Measurements from ENCODE around the gene OSBPL5. TPM values are rescaled to one million over a fixed set of nuclear protein-coding genes. Genes with fewer than 3 reads are reported as not detected.

OSBPL5 gene
- total RNA-seq, 1 donor from 2014 or later: 31.4 TPM

GRCh38 chr11:3133261-3134217, 31.6 kb downstream of the OSBPL5 start:
- no peaks in the 10 kb centered on the region for H3K27me3 Mint-ChIP-seq (ENCODE audit: low read depth)
- no peak overlapping the region for H3K27ac Mint-ChIP-seq (ENCODE audit: unreplicated experiment)
- H3K9me3 Mint-ChIP-seq: no peaks in the 10 kb centered on the region

GRCh38 chr11:3132831-3133260, 32.3 kb downstream of the OSBPL5 start:
- H3K27me3 Mint-ChIP-seq (ENCODE audit: low read depth): no peaks in the 10 kb centered on the region
- peaks cover 17% of the 10 kb centered on the region for H3K4me1 Mint-ChIP-seq
- H3K9me3 Mint-ChIP-seq: no peaks in the 10 kb centered on the region
- no peak for DNase-seq (ENCODE audit: low read depth, low spot score)
- H3K27ac Mint-ChIP-seq (ENCODE audit: unreplicated experiment): no peak overlapping the region
- TF ChIP-seq CTCF (conservative IDR thresholded peaks at IDR 0.05): no peak
- H3K36me3 Mint-ChIP-seq (ENCODE audit: low read depth): peaks cover 2% of the 10 kb centered on the region
- H3K4me3 Mint-ChIP-seq: no peak overlapping the region

More at GRCh38 chr11:3133261-3134217, 31.6 kb downstream of the OSBPL5 start:
- DNase-seq (ENCODE audit: low read depth, low spot score): no peak
- TF ChIP-seq CTCF (conservative IDR thresholded peaks at IDR 0.05): no peak
- Mint-ChIP-seq H3K36me3 (ENCODE audit: low read depth) (peaks cover 2% of the 10 kb centered on the region), H3K4me3 (no peak overlapping the region), H3K4me1 (peaks cover 17% of the 10 kb centered on the region)

GRCh38 chr11:3132271-3132781, 32.8 kb downstream of the OSBPL5 start:
- no peak for DNase-seq (ENCODE audit: low read depth, low spot score)
- no peaks in the 10 kb centered on the region for H3K9me3 Mint-ChIP-seq
- peaks cover 2% of the 10 kb centered on the region for H3K36me3 Mint-ChIP-seq (ENCODE audit: low read depth)
- no peaks in the 10 kb centered on the region for H3K27me3 Mint-ChIP-seq (ENCODE audit: low read depth)
- TF ChIP-seq CTCF (conservative IDR thresholded peaks at IDR 0.05): no peak
- H3K4me1 Mint-ChIP-seq: peaks cover 17% of the 10 kb centered on the region
- no peak overlapping the region for H3K4me3 Mint-ChIP-seq
- H3K27ac Mint-ChIP-seq (ENCODE audit: unreplicated experiment): no peak overlapping the region

- no peak overlapping the region for H3K4me3 Mint-ChIP-seq
- TF ChIP-seq CTCF (conservative IDR thresholded peaks at IDR 0.05): no peak
- DNase-seq (ENCODE audit: low read depth, low spot score): no peak
- H3K9me3 Mint-ChIP-seq: no peaks in the 10 kb centered on the region
- H3K27ac Mint-ChIP-seq (ENCODE audit: unreplicated experiment): no peak overlapping the region
- H3K4me1 Mint-ChIP-seq: peaks cover 11% of the 10 kb centered on the region
- H3K36me3 Mint-ChIP-seq (ENCODE audit: low read depth): peaks cover 2% of the 10 kb centered on the region
- no peaks in the 10 kb centered on the region for H3K27me3 Mint-ChIP-seq (ENCODE audit: low read depth)
These were observed 33.7 kb downstream of the OSBPL5 start for GRCh38 chr11:3131330-3131941.

GRCh38 chr11:3130269-3131071, 34.6 kb downstream of the OSBPL5 start:
- no peaks in the 10 kb centered on the region for H3K27me3 Mint-ChIP-seq (ENCODE audit: low read depth)
- H3K36me3 Mint-ChIP-seq (ENCODE audit: low read depth): peaks cover 2% of the 10 kb centered on the region
- DNase-seq (ENCODE audit: low read depth, low spot score): no peak
- no peaks in the 10 kb centered on the region for H3K9me3 Mint-ChIP-seq
- H3K4me3 Mint-ChIP-seq: no peak overlapping the region
- peaks cover 4% of the 10 kb centered on the region for H3K4me1 Mint-ChIP-seq
- H3K27ac Mint-ChIP-seq (ENCODE audit: unreplicated experiment): no peak overlapping the region
- TF ChIP-seq CTCF (conservative IDR thresholded peaks at IDR 0.05): no peak
